ENCODE data around the gene PSTPIP1. TPM values are rescaled to one million over a fixed set of nuclear protein-coding genes. Genes with fewer than 3 reads are reported as not detected.
"Not testable (repeated sequence)": the region's sequence is repeated elsewhere in the genome, so short reads cannot be mapped to it uniquely, and the experiment has no call there.

Gene PSTPIP1
- total and polyA plus RNA-seq, 2 of the 13 experiments (the other 11 are each of a cell fraction or from before 2014, with no cell fraction given): 4.4 to 8.7 TPM

- intact Hi-C loops (cut with micrococcal nuclease; ENCODE audit: unreplicated experiment) (no loop called here), in situ Hi-C loops (cut with HindIII; ENCODE audit: extremely low pct_ligation_motif_present, low pct_unique_long_range_greater_than_20kb) (no loop called here)
- Histone ChIP-seq H3K27ac (ENCODE audit: extremely low read length, insufficient read depth, low read length) (no peak overlapping the region), H3K4me1 (ENCODE audit: insufficient read depth, low read length) (0 out of 2 replicates have a peak, but pooled peaks cover 7% of the 10 kb centered on the region), H2AFZ (ENCODE audit: low read length) (no peak overlapping the region), H3K36me3 (replicated peaks in 1 of 2; ENCODE audit: control insufficient read depth in 1 of 2, insufficient read depth in 2 of 2, low read length in 2 of 2) (no peaks in the 10 kb centered on the region), H3K4me2 (ENCODE audit: low read depth, low read length) (no peak overlapping the region), H4K20me1 (ENCODE audit: insufficient read depth, low read length) (no peaks in the 10 kb centered on the region), H3K79me2 (ENCODE audit: insufficient read depth, low read length) (no peaks in the 10 kb centered on the region), H3K27me3 (ENCODE audit: control insufficient read depth in 1 of 2, insufficient read depth in 2 of 2, low read length in 2 of 2) (peaks cover 3 to 22% of the 10 kb centered on the region in 2 experiments; a peak in 3 of 5 replicates), H3K9me3 (ENCODE audit: low read length) (no peaks in the 10 kb centered on the region), H3K9ac (ENCODE audit: insufficient read depth, low read depth, low read length) (no peak overlapping the region), H3K4me3 (replicated peaks in 1 of 3; ENCODE audit: insufficient read depth in 1 of 3, low read depth in 2 of 3, low read length in 3 of 3) (no peak overlapping the region)
- TF ChIP-seq ZNF230 (CRISPR knock-in tag; IDR thresholded peaks at IDR 0.05): no peak
- TF ChIP-seq HCFC1 (IDR thresholded peaks at IDR 0.05; ENCODE audit: low read depth, low read length): no peak
- TF ChIP-seq ZNF747 (CRISPR knock-in tag; IDR thresholded peaks at IDR 0.05; ENCODE audit: borderline replicate concordance): no peak
- no peak for TF ChIP-seq IKZF4 (CRISPR knock-in tag; IDR thresholded peaks at IDR 0.05; ENCODE audit: borderline replicate concordance, low read depth, not compliant biosample characterization)
- TF ChIP-seq ZNF367 (CRISPR knock-in tag; IDR thresholded peaks at IDR 0.05; ENCODE audit: borderline replicate concordance): no peak
- TF ChIP-seq CHD4 (IDR thresholded peaks at IDR 0.05; ENCODE audit: borderline replicate concordance, low read length): no peak
- TF ChIP-seq, protein P1, sequence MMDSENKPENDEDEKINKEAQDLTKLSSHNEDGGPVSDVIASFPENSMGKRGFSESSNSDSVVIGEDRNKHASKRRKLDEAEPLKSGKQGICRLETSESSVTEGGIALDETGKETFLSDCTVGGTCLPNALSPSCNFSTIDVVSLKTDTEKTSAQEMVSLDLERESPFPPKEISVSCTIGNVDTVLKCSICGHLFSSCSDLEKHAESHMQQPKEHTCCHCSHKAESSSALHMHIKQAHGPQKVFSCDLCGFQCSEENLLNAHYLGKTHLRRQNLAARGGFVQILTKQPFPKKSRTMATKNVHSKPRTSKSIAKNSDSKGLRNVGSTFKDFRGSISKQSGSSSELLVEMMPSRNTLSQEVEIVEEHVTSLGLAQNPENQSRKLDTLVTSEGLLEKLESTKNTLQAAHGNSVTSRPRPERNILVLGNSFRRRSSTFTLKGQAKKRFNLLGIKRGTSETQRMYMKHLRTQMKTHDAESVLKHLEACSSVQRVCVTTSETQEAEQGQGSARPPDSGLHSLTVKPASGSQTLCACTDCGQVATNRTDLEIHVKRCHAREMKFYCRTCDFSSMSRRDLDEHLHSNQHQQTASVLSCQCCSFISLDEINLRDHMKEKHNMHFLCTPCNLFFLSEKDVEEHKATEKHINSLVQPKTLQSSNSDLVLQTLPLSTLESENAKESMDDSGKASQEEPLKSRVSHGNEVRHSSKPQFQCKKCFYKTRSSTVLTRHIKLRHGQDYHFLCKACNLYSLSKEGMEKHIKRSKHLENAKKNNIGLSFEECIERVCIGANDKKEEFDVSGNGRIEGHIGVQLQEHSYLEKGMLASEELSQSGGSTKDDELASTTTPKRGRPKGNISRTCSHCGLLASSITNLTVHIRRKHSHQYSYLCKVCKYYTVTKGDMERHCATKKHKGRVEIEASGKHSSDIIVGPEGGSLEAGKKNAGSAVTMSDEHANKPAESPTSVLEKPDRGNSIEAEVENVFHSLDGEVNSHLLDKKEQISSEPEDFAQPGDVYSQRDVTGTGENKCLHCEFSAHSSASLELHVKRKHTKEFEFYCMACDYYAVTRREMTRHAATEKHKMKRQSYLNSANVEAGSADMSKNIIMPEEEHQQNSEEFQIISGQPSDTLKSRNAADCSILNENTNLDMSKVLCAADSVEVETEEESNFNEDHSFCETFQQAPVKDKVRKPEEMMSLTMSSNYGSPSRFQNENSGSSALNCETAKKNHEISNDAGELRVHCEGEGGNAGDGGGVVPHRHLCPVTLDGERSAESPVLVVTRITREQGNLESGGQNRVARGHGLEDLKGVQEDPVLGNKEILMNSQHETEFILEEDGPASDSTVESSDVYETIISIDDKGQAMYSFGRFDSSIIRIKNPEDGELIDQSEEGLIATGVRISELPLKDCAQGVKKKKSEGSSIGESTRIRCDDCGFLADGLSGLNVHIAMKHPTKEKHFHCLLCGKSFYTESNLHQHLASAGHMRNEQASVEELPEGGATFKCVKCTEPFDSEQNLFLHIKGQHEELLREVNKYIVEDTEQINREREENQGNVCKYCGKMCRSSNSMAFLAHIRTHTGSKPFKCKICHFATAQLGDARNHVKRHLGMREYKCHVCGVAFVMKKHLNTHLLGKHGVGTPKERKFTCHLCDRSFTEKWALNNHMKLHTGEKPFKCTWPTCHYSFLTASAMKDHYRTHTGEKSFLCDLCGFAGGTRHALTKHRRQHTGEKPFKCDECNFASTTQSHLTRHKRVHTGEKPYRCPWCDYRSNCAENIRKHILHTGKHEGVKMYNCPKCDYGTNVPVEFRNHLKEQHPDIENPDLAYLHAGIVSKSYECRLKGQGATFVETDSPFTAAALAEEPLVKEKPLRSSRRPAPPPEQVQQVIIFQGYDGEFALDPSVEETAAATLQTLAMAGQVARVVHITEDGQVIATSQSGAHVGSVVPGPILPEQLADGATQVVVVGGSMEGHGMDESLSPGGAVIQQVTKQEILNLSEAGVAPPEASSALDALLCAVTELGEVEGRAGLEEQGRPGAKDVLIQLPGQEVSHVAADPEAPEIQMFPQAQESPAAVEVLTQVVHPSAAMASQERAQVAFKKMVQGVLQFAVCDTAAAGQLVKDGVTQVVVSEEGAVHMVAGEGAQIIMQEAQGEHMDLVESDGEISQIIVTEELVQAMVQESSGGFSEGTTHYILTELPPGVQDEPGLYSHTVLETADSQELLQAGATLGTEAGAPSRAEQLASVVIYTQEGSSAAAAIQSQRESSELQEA (CRISPR knock-in tag; IDR thresholded peaks at IDR 0.05; ENCODE audit: not compliant biosample characterization): no peak
- no peak for TF ChIP-seq ZNF746 (CRISPR knock-in tag; IDR thresholded peaks at IDR 0.05)
- TF ChIP-seq GLI4 (CRISPR knock-in tag; IDR thresholded peaks at IDR 0.05; ENCODE audit: borderline replicate concordance): no peak
- TF ChIP-seq TRIM24 (CRISPR knock-in tag; IDR thresholded peaks at IDR 0.05): no peak
- no peak for TF ChIP-seq U2AF2 (IDR thresholded peaks at IDR 0.05; ENCODE audit: low read depth, low read length)
- no peak for DNase-seq (ENCODE audit: low spot score)
- WGBS (ENCODE audit: low lambda C conversion rate): 22% methylated on average over 5 of the region's 5 CpGs
- no peak for ATAC-seq
- ChIA-PET CTCF (ENCODE audit: low intra/inter-chr PET ratio, low total read pairs) (no interaction called here), POLR2A (interaction anchor here (1.0 kb wide), 1 partner anchor 33 kb away, joined by 3 read pairs; the partner anchor contains the start of gene RCN2)
- BruUV-seq (replicated peaks): no TSS peak
- no peak for FAIRE-seq
Measured at GRCh38 chr15:76964157-76964556, 30.8 kb upstream of the PSTPIP1 start.

DNA sequence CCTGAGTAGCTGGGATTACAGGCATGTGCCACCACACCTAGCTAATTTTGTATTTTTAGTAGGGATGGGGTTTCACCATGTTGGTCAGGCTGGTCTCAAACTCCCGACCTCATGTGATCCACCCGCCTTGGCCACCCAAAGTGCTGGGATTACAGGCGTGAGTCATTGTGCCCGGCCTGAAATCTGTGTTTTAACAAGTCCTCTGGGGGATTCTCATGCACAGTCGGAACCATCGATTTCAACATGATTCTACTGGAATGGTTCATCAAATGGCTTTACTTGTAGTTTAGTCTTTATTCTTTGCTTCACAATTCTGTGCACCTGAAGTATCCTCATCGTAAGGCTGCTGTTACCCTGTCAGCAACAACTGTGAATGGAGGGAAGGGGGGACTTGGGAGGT lies 28.9 kb upstream of the PSTPIP1 start:
- in situ Hi-C loops (cut with HindIII; ENCODE audit: extremely low pct_ligation_motif_present, low pct_unique_long_range_greater_than_20kb); ATAC-seq; BruUV-seq (replicated peaks); H2AFZ ChIP-seq (ENCODE audit: low read length); POLR2A ChIA-PET; H3K9me3 ChIP-seq (ENCODE audit: low read length); H3K4me1 ChIP-seq (ENCODE audit: insufficient read depth, low read length); H4K20me1 ChIP-seq (ENCODE audit: insufficient read depth, low read length); H3K27ac ChIP-seq (ENCODE audit: extremely low read length, insufficient read depth, low read length); H3K79me2 ChIP-seq (ENCODE audit: insufficient read depth, low read length); H3K9ac ChIP-seq (ENCODE audit: insufficient read depth, low read depth, low read length); FAIRE-seq; H3K4me3 ChIP-seq (replicated peaks in 1 of 3; ENCODE audit: insufficient read depth in 1 of 3, low read depth in 2 of 3, low read length in 3 of 3); intact Hi-C loops (cut with micrococcal nuclease; ENCODE audit: unreplicated experiment); H3K4me2 ChIP-seq (ENCODE audit: low read depth, low read length); H3K36me3 ChIP-seq (replicated peaks in 1 of 2; ENCODE audit: control insufficient read depth in 1 of 2, insufficient read depth in 2 of 2, low read length in 2 of 2); DNase-seq (ENCODE audit: low spot score); CTCF ChIA-PET (ENCODE audit: low intra/inter-chr PET ratio, low total read pairs): not testable (repeated sequence)
- WGBS (ENCODE audit: low lambda C conversion rate): 55% methylated on average over 7 of the region's 7 CpGs
- peaks cover 3 to 22% of the 10 kb centered on the region in 2 experiments; a peak in 3 of 5 replicates for H3K27me3 ChIP-seq (ENCODE audit: control insufficient read depth in 1 of 2, insufficient read depth in 2 of 2, low read length in 2 of 2)

Data from HepG2 (cell line).